Fibroblast of the aortic adventitia (primary cell): ENCODE results near the gene NCKAP5. TPM values are rescaled to one million over a fixed set of nuclear protein-coding genes. Genes with fewer than 3 reads are reported as not detected.

Experiments
- DNase-seq: peaks from one replicate; pipeline ENCODE4 v3.0.0-alpha.2; 2010; ENCODE audit warnings: low read depth
- H3K4me3 ChIP-seq: 2 replicates; pipeline ENCODE4 v1.5.1; 2011; ENCODE audit warnings: low read depth, mild to moderate bottlenecking, control low read depth, low read length, moderate library complexity
- total RNA-seq: library from RNA; depleted of rRNA; stranded (reverse); fragments of >200 nt; gene quantifications from 2 replicates; pipeline ENCODE4 v1.2.3, GENCODE V29; 2012; ENCODE audit warnings: low replicate concordance
- TF ChIP-seq, protein P1 (sequence below): IDR thresholded peaks from 2 replicates; pipeline ENCODE4 v1.5.1; 2011; ENCODE audit warnings: mild to moderate bottlenecking, low read length, control low read depth, inconsistent platforms; ENCODE audit not compliant: insufficient read depth

The NCKAP5 gene
- total RNA-seq, 1 donor, result 4.4 TPM

DNA sequence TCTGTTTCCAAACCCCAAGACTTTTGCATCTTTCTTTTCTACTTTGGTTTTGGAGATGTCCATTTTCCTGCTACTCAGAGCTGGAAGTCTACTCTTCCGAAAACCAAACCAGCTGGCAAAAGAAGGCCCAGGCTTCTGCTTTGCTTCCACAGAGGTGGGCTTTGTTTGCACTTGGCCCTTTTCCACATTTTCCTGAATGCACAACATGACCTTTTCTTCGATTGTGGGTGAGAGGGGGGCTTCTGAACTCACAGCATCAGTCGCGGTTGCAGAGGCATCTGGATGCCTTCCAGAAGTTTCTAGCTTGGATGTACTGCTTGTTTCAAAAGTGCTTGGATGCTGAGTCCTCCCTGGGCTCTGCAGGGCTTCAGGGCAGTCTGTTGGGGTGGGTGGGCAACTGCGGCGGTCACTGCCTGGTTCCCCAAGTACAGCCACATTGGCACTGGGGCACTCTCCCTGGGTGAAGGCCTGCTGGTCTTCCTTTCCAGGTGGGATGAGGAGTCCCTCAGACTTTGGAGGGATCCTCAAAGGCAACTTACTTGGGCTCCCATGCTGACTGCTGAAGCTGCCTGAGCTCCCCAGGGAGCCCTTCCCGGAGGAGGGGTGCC is 786.0 kb downstream of the NCKAP5 start:
- no peak for DNase-seq
- H3K4me3 ChIP-seq, result no peak overlapping the region
- TF ChIP-seq, protein P1, sequence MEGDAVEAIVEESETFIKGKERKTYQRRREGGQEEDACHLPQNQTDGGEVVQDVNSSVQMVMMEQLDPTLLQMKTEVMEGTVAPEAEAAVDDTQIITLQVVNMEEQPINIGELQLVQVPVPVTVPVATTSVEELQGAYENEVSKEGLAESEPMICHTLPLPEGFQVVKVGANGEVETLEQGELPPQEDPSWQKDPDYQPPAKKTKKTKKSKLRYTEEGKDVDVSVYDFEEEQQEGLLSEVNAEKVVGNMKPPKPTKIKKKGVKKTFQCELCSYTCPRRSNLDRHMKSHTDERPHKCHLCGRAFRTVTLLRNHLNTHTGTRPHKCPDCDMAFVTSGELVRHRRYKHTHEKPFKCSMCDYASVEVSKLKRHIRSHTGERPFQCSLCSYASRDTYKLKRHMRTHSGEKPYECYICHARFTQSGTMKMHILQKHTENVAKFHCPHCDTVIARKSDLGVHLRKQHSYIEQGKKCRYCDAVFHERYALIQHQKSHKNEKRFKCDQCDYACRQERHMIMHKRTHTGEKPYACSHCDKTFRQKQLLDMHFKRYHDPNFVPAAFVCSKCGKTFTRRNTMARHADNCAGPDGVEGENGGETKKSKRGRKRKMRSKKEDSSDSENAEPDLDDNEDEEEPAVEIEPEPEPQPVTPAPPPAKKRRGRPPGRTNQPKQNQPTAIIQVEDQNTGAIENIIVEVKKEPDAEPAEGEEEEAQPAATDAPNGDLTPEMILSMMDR, result no peak

DNA sequence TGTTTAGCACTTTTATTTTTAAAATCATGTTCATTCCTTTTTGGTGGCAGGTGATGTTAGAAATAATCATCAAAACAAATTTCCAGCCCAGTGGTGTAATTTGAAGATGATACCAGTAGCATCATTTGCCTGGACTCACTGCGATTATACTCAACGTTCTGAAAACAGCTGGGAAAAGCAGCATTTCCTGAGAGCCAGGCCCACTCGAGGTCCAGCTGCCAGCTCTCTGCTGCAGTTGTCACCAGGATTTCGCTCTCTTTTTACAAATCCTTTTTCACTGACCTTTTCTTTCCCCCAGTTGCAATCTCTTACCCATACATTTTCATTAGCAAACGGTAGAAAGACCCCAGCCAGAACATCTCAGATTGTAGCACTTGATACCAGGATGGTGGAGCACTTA is 787.6 kb downstream of the NCKAP5 start:
- TF ChIP-seq, protein P1, result no peak
- no peak overlapping the region for H3K4me3 ChIP-seq
- no peak for DNase-seq

DNA sequence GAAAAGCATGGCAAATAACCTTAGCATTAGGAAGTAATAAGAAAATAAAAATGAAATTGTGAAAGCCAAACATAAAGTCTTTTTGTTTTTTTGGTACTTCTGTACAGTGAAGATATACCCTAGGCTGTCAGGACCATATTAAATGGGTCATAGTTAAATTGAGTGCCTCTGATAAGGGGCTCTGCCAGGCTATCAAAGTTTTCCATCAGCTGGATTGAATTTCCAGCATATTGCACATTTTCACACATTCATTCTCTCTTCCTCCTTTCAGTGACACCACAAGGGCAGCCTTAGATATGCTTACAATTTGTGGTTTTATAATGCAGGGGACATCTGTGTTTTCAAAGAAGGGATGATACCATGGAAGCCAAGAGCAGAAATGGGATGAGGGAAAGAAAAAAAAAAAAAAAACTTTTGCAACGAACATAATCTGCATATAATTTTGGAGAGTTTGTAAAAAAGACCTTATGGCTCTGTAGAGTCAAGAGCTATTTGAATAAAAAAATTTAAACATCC is 789.0 kb downstream of the NCKAP5 start:
- no peak overlapping the region for H3K4me3 ChIP-seq
- DNase-seq, result no peak
- TF ChIP-seq, protein P1, result no peak

DNA sequence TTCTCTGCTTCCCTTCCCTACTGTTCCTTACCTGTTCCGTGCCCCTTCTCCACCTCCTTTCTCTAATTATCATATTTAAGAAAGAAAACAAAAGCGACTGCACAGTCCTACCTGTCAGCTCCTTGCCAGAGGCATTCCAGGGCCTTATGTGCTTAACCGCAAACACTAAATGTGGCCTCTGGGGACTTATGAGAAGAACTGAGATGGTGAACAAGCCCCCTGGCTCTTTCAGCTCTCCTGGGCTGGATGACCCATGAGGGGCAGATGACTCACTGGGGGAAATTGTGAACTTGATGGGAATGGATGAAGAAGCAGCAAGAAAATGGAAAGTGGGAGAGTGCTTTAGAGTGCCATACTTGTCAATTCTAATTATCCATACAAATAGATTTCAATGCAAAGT is 792.0 kb downstream of the NCKAP5 start:
- TF ChIP-seq, protein P1, result no peak
- H3K4me3 ChIP-seq, result no peak overlapping the region
- no peak for DNase-seq

DNA sequence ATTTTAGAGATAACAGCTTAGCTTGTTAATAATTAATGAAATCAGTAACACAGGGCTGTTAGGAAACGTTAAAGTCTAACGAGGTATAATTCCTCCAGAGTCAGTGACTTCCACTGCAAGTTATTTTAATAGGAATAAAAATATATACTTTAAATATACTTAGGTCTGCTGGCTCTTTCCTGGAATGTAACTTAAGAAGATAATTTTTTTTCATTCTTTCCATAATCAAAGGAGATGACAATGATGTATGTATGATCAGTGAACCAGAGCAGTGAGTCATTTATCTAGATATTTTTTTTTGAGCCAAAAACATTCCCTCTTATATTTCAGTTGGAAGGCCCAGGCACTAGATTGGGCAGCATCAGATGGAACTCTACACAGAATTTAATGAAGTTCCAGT is 794.1 kb downstream of the NCKAP5 start:
- DNase-seq, result peak; percentile 73
- TF ChIP-seq, protein P1, result no peak

DNA sequence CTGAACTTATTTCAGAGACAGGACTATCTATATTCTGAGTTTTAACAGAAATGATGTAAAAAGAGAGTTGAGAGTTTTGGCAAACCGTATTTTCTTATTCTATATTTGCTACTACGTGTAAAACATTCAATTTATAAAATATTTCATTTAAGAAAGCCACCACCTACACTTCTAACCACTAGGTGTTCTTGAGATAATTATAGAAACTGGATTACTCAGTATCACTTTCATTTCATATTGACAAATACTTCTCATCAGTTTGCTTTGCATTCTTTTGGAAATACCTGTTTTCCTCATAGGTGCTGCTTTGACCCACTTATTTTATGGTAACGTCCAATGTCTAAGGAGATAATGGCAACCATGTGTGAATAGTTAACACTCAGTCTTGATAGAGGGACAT is 794.9 kb downstream of the NCKAP5 start:
- DNase-seq, result no peak
- H3K4me3 ChIP-seq, result no peak overlapping the region
- TF ChIP-seq, protein P1, result no peak

More for the DNA sequence above, 794.1 kb downstream of the NCKAP5 start:
- H3K4me3 ChIP-seq, result no peak overlapping the region

DNA sequence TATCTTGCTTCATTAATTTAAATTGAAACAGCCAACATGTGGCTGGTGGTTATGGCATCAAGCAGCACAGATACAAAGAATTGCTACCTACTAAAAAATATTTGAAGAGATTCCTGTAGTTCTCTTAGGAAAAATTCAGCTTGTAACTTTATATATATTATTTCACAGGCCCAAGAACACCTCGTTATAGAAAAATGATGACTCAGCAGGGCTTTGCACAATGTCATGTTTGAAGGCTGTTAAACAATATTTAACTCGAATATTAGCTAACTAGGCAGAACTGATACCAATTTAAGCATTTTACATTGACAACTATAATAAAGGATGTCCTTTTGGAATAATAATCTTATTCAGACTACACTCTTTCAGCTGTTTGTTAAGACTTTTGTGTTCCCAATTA is 795.9 kb downstream of the NCKAP5 start:
- TF ChIP-seq, protein P1, result no peak
- DNase-seq, result no peak

More for the DNA sequence above, 795.9 kb downstream of the NCKAP5 start:
- no peak overlapping the region for H3K4me3 ChIP-seq
